DOHH2 (cell line): ENCODE data around the gene TMEM208.

Experiments
- H3F3A ChIP-seq: fragments of 200-600 bp; sonication (generic), shearing (Covaris generic); 2 replicates; pipeline ENCODE4 v1.6.0; 2016; ENCODE audit warnings: antibody characterized with exemption, mild to moderate bottlenecking; ENCODE audit not compliant: control insufficient read depth, insufficient read depth
- H3K27ac ChIP-seq: fragments of 200-600 bp; sonication (generic); 2 replicates; pipeline ENCODE4 v1.5.1; 2014; ENCODE audit warnings: low read depth, mild to moderate bottlenecking, low read length, moderate library complexity
- H3K27me3 ChIP-seq: fragments of 200-600 bp; sonication (generic); 2 replicates; pipeline ENCODE4 v1.6.1; 2014; ENCODE audit warnings: mild to moderate bottlenecking, low read length, mixed read lengths; ENCODE audit not compliant: control insufficient read depth
- H3K36me3 ChIP-seq: fragments of 200-600 bp; sonication (generic); 2 replicates; pipeline ENCODE4 v1.6.1; 2014; ENCODE audit warnings: mild to moderate bottlenecking, low read length, moderate library complexity, mixed read lengths; ENCODE audit not compliant: control insufficient read depth
- H3K4me1 ChIP-seq: fragments of 200-600 bp; sonication (generic); 2 replicates; pipeline ENCODE4 v1.6.1; 2014; ENCODE audit warnings: mild to moderate bottlenecking, low read length, mixed read lengths; ENCODE audit not compliant: control insufficient read depth
- H3K4me2 ChIP-seq: fragments of 200-600 bp; sonication (generic); 2 replicates; pipeline ENCODE4 v1.6.0; 2014; ENCODE audit warnings: mild to moderate bottlenecking, low read length, moderate library complexity
- H3K4me3 ChIP-seq: fragments of 200-600 bp; sonication (generic); 2 replicates; pipeline ENCODE4 v1.5.1; 2014; ENCODE audit warnings: mild to moderate bottlenecking, low read length, mixed read lengths
- H3K79me2 ChIP-seq: fragments of 200-600 bp; sonication (generic); 2 replicates; pipeline ENCODE4 v1.6.1; 2014; ENCODE audit warnings: mild to moderate bottlenecking, low read length, mixed read lengths; ENCODE audit not compliant: control insufficient read depth
- H3K9me2 ChIP-seq: fragments of 200-600 bp; sonication (generic); replicated peaks from 2 replicates; pipeline ENCODE4 v1.6.1; 2014; ENCODE audit warnings: mild to moderate bottlenecking, low read length, mixed read lengths; ENCODE audit not compliant: control insufficient read depth
- H3K9me3 ChIP-seq: fragments of 200-600 bp; sonication (generic); 2 replicates; pipeline ENCODE4 v1.6.1; 2014; ENCODE audit warnings: antibody characterized with exemption, low read length, mixed read lengths; ENCODE audit not compliant: control insufficient read depth, insufficient read depth
- H4K20me1 ChIP-seq: fragments of 200-600 bp; sonication (generic); 2 replicates; pipeline ENCODE4 v1.6.0; 2014; ENCODE audit warnings: low read depth, mild to moderate bottlenecking, antibody characterized with exemption, low read length, moderate library complexity; ENCODE audit not compliant: control insufficient read depth, insufficient read depth
- EZH2phosphoT487 ChIP-seq: fragments of 200-600 bp; sonication (generic); IDR thresholded peaks from 2 replicates; pipeline ENCODE4 v1.6.1; 2017; ENCODE audit warnings: borderline replicate concordance, mild to moderate bottlenecking, antibody characterized with exemption, low read length, moderate library complexity, mixed read lengths
- TF ChIP-seq, protein P1 (sequence below): fragments of 200-600 bp; sonication (generic); IDR thresholded peaks from one replicate; pipeline ENCODE4 v1.5.1; 2014; ENCODE audit warnings: antibody characterized with exemption, mild to moderate bottlenecking, low read depth, low read length; ENCODE audit not compliant: poor library complexity, severe bottlenecking

Gene TMEM208

DNA sequence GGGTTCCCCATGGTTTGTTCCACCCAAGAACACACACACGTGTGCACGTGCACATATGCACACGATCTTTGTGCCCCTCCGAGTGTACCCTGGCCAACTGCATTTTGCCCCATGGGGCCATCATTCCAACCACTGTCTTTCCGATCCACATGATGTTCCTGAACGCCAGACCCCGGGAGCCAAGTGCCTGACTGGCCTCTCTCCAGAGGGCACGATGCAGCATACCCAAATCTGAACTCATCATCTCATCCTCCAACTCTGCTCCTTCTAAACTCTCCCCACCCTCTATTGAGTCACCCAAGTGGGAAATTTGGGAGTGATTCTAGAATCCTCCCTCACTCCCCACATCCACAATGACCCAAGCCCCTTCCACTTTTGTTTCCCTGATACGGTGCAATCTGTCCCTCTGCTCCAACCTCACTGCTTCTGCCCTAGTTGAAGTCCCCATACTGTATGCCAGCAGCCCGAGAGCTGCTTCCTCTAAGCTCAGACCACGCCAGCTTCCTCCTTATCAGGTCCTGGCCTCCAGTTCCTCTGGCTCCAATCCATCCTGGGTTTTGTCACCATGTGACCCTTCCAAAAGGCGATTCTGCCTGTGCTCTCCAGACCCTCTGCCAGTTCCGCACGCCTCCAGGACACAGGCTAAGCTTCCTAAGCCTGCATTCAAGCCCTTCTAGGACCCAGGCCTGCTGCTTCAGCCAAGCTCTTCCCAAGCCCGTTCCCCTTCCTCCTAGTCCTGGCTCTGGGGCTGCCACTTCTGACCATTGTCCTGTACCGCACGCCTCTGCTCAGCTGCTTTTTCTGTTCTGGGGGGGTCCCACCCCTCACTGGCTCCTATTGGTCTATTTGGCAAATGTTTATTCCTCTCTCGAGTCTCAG is 10.1 kb upstream of the TMEM208 start:
- H3F3A ChIP-seq, result no peaks in the 10 kb centered on the region
- no peak overlapping the region for H3K4me3 ChIP-seq
- no peaks in the 10 kb centered on the region for H3K9me3 ChIP-seq
- H3K36me3 ChIP-seq, result no peaks in the 10 kb centered on the region
- no peak overlapping the region for H3K27ac ChIP-seq
- H3K27me3 ChIP-seq, result peaks cover under 1% of the 10 kb centered on the region; the same call in 1 of the 2 replicates
- H3K4me1 ChIP-seq, result no peaks in the 10 kb centered on the region
- no peak overlapping the region for H3K4me2 ChIP-seq
- no peaks in the 10 kb centered on the region for H3K9me2 ChIP-seq
- TF ChIP-seq, protein P1, sequence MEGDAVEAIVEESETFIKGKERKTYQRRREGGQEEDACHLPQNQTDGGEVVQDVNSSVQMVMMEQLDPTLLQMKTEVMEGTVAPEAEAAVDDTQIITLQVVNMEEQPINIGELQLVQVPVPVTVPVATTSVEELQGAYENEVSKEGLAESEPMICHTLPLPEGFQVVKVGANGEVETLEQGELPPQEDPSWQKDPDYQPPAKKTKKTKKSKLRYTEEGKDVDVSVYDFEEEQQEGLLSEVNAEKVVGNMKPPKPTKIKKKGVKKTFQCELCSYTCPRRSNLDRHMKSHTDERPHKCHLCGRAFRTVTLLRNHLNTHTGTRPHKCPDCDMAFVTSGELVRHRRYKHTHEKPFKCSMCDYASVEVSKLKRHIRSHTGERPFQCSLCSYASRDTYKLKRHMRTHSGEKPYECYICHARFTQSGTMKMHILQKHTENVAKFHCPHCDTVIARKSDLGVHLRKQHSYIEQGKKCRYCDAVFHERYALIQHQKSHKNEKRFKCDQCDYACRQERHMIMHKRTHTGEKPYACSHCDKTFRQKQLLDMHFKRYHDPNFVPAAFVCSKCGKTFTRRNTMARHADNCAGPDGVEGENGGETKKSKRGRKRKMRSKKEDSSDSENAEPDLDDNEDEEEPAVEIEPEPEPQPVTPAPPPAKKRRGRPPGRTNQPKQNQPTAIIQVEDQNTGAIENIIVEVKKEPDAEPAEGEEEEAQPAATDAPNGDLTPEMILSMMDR, result no peak
- TF ChIP-seq EZH2phosphoT487, result no peak
- no peaks in the 10 kb centered on the region for H4K20me1 ChIP-seq
- no peaks in the 10 kb centered on the region for H3K79me2 ChIP-seq

DNA sequence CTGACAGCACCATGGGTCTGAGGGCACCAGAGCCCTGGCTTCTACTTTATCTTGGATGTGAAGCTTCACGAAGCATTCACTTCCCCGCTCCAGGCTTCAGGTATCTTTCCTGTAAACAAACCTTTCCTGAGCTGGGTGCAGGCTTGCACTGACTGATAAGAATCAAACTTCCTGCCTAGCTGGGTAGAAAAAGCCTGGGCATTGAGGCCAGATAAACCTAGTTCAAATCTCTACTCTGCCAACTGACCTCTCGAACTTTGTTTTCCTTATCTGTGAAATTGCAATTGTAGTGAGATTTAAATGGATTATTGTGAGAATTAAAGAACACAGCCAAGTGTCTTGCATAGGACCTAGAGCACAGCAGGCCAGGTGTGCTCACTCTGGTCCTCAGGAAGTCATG is 2.9 kb upstream of the TMEM208 start:
- H3F3A ChIP-seq, result no peaks in the 10 kb centered on the region
- no peak for TF ChIP-seq EZH2phosphoT487
- TF ChIP-seq, protein P1, result no peak
- H3K9me3 ChIP-seq, result no peaks in the 10 kb centered on the region
- no peak overlapping the region for H3K4me2 ChIP-seq
- no peaks in the 10 kb centered on the region for H4K20me1 ChIP-seq
- no peak overlapping the region for H3K27ac ChIP-seq
- peaks cover 21% of the 10 kb centered on the region for H3K79me2 ChIP-seq
- H3K4me1 ChIP-seq, result peaks cover 25% of the 10 kb centered on the region
- no peak overlapping the region for H3K4me3 ChIP-seq
- peaks cover 11% of the 10 kb centered on the region for H3K36me3 ChIP-seq
- no peaks in the 10 kb centered on the region for H3K27me3 ChIP-seq
- H3K9me2 ChIP-seq, result no peaks in the 10 kb centered on the region

GRCh38 chr16:67226295-67226803 is 581 bp upstream of the TMEM208 start:
- H3K4me1 ChIP-seq, result peaks cover 25% of the 10 kb centered on the region
- no peak overlapping the region for H3K27ac ChIP-seq
- H3K4me2 ChIP-seq, result peak overlapping the region; percentile 94
- H3K27me3 ChIP-seq, result no peaks in the 10 kb centered on the region
- no peaks in the 10 kb centered on the region for H3F3A ChIP-seq
- no peaks in the 10 kb centered on the region for H3K9me3 ChIP-seq
- no peaks in the 10 kb centered on the region for H4K20me1 ChIP-seq
- H3K4me3 ChIP-seq, result peak overlapping the region; percentile 90
- no peak for TF ChIP-seq EZH2phosphoT487
- TF ChIP-seq, protein P1, result no peak
- H3K79me2 ChIP-seq, result peaks cover 21% of the 10 kb centered on the region
- peaks cover 33% of the 10 kb centered on the region for H3K36me3 ChIP-seq
- no peaks in the 10 kb centered on the region for H3K9me2 ChIP-seq
